Ovary (tissue), 9 donors: ENCODE results near the gene DAB1. TPM values are rescaled to one million over a fixed set of nuclear protein-coding genes. Genes with fewer than 3 reads are reported as not detected.

Source experiments
- DNase-seq, 5 donors: peaks; one replicate each; pipeline ENCODE4 v3.0.0-alpha.2; 2019 to 2020
- H3K27ac ChIP-seq, 2 donors: fragments of 200-600 bp; one replicate each; pipeline versions ENCODE4 v1.5.1 to v1.8.0; 2019 to 2022
- H3K27me3 ChIP-seq: fragments of 200-600 bp; one replicate; pipeline ENCODE4 v1.8.0; 2022
- H3K36me3 ChIP-seq: fragments of 200-600 bp; sonication (generic); one replicate; pipeline ENCODE4 v1.5.1; 2019
- H3K4me1 ChIP-seq: one replicate; pipeline ENCODE4 v1.8.1; 2013; ENCODE audit warnings: mild to moderate bottlenecking, moderate library complexity; ENCODE audit not compliant: insufficient read depth
- H3K4me3 ChIP-seq: fragments of 200-600 bp; sonication (generic); one replicate; pipeline ENCODE4 v1.5.1; 2017
- H3K9me3 ChIP-seq, 2 donors: fragments of 200-600 bp in 1 of 2; sonication (generic) in 1 of 2; one replicate each; pipeline versions ENCODE4 v1.5.1 to v1.8.1; 2013 to 2019; ENCODE audit warnings: mild to moderate bottlenecking in 1 of 2, moderate library complexity in 1 of 2
- EP300 ChIP-seq: sonication (generic); formaldehyde crosslinking; IDR thresholded peaks from one replicate; pipeline ENCODE4 v1.6.1; 2017; ENCODE audit warnings: antibody characterized with exemption
- POLR2A ChIP-seq: fragments of 450-650 bp; IDR thresholded peaks from one replicate; pipeline ENCODE4 v1.6.1; 2017; ENCODE audit warnings: antibody characterized with exemption, mild to moderate bottlenecking, moderate library complexity
- WGBS, 3 donors: extraction: QIAGEN DNeasy Blood & Tissue Kit in 1 of 3; methylation state at CpG; one replicate each; pipeline versions ENCODE4 v1.1.5 to v1.1.7; 2013 to 2017; 5-methylcytosine and 5-hydroxymethylcytosine counted together
- intact Hi-C, 4 donors: fragments of 100-400 bp; cut with DNase I; formaldehyde crosslinking; loops; one replicate each; pipeline versions ENCODE4 v1.11.0 to v1.15.1; 2022 to 2023
- polyA plus RNA-seq, 2 donors: library from polyadenylated mRNA; stranded (reverse); fragments of 200-250 nt in 1 of 2; fragments of 350-450 nt in 1 of 2; fragmentation: Illumina TruSeq in 1 of 2; extraction: RNeasy Lipid Tissue Mini Kit (QIAGEN cat#74804) in 1 of 2; gene quantifications; one replicate each; pipeline ENCODE4 v1.2.3, GENCODE V29; 2013 to 2014
- total RNA-seq, 7 donors: library from RNA; depleted of rRNA in 2 of 7; stranded (reverse); fragments of >200 nt in 2 of 7; fragmentation: NEBNext Ultra II Directional in 3 of 7; extraction: Animal tissue kit (Norgen Biotek cat#: 25700) in 3 of 7; gene quantifications; one replicate each; pipeline versions ENCODE4 v1.1.0 to v1.2.4, GENCODE V29; 2016 to 2023
- TF ChIP-seq, protein P1 (sequence below), 3 donors: fragments of 450-650 bp in 2 of 3; fragments of 200-600 bp in 1 of 3; IDR thresholded peaks; one replicate each; pipeline versions ENCODE4 v1.5.1 to v1.8.0; 2016 to 2022; ENCODE audit warnings: antibody characterized with exemption in 3 of 3, mild to moderate bottlenecking in 1 of 3
- donor health status: DM: no; HTN: no; CAD: no; lungs with moderate emphysema.
- donor health status: DM: no; HTN: no; CAD: no.
- donor health status: Bipolar disorder and iron deficiency.
- donor health status: DM: yes; HTN: yes; CAD: no.
- donor health status: DM: no; HTN: no; CAD: no.
- donor health status: DM: yes; HTN: yes; CAD: no.

Gene DAB1
- total and polyA plus RNA-seq, 9 donors, result 0.22 to 5.5 (median 0.77) TPM

- DNase-seq, result no peak
- no peaks in the 10 kb centered on the region for H3K4me1 ChIP-seq
- H3K27me3 ChIP-seq, result no peaks in the 10 kb centered on the region
- H3K4me3 ChIP-seq, result no peak overlapping the region
- no peak overlapping the region for H3K27ac ChIP-seq
- 56 to 86% (median 73%) methylated on average over 2 of the region's 2 CpGs for WGBS, 3 donors
- intact Hi-C loops, result loop anchor here in 1 of 4 donors (5.0 kb wide), 1 partner anchor 153 kb away; no protein-coding TSS in a partner anchor
- no peaks in the 10 kb centered on the region for H3K36me3 ChIP-seq
- H3K9me3 ChIP-seq, result no peaks in the 10 kb centered on the region
- TF ChIP-seq POLR2A (no peak), EP300 (no peak)
- TF ChIP-seq, protein P1, sequence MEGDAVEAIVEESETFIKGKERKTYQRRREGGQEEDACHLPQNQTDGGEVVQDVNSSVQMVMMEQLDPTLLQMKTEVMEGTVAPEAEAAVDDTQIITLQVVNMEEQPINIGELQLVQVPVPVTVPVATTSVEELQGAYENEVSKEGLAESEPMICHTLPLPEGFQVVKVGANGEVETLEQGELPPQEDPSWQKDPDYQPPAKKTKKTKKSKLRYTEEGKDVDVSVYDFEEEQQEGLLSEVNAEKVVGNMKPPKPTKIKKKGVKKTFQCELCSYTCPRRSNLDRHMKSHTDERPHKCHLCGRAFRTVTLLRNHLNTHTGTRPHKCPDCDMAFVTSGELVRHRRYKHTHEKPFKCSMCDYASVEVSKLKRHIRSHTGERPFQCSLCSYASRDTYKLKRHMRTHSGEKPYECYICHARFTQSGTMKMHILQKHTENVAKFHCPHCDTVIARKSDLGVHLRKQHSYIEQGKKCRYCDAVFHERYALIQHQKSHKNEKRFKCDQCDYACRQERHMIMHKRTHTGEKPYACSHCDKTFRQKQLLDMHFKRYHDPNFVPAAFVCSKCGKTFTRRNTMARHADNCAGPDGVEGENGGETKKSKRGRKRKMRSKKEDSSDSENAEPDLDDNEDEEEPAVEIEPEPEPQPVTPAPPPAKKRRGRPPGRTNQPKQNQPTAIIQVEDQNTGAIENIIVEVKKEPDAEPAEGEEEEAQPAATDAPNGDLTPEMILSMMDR (IDR thresholded peaks at IDR 0.05), result no peak
Observed at GRCh38 chr1:57198912-57199311, 224.9 kb downstream of the DAB1 start.

- Histone ChIP-seq H3K27me3 (no peaks in the 10 kb centered on the region), H3K27ac (no peak overlapping the region), H3K9me3 (no peaks in the 10 kb centered on the region), H3K4me1 (no peaks in the 10 kb centered on the region), H3K36me3 (no peaks in the 10 kb centered on the region), H3K4me3 (no peak overlapping the region)
- no peak for DNase-seq
- intact Hi-C loops, result loop anchor here in 1 of 4 donors (5.0 kb wide), 1 partner anchor 157 kb away; no protein-coding TSS in a partner anchor
- TF ChIP-seq, protein P1 (IDR thresholded peaks at IDR 0.05), result no peak
- WGBS, 3 donors, result 67 to 89% (median 84%) methylated on average over 1 of the region's 1 CpG
Observed at GRCh38 chr1:57195436-57195941, 228.4 kb downstream of the DAB1 start.

GRCh38 chr1:57192222-57192621 is 231.6 kb downstream of the DAB1 start:
- WGBS, 3 donors, result 77 to 98% (median 95%) methylated on average over 2 of the region's 2 CpGs
- intact Hi-C loops, result no loop called here
- Histone ChIP-seq H3K27me3 (no peaks in the 10 kb centered on the region), H3K4me1 (no peaks in the 10 kb centered on the region), H3K4me3 (no peak overlapping the region), H3K27ac (no peak overlapping the region), H3K9me3 (no peaks in the 10 kb centered on the region), H3K36me3 (no peaks in the 10 kb centered on the region)
- DNase-seq, result no peak
- no peak for TF ChIP-seq POLR2A
- TF ChIP-seq, protein P1 (IDR thresholded peaks at IDR 0.05), result no peak

DNA sequence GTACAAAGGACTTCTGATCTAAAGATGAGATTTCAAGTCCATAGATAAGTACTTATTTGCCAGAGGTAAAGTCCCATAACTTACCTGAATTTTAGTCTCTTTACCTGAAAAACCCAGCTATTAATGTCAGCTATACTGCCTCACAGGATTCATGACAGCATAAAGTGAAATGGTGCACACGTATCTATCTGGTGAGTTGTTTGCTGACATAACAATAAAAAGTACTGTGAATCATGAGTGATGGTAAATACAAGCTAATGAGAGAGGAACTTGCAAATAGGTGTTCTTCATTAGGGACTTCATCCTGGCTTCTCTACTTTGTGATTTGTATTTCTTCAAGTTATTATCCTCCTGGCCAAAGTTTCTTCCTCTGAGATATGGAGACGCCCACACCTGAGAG is 233.0 kb downstream of the DAB1 start:
- TF ChIP-seq EP300 (no peak), POLR2A (no peak)
- TF ChIP-seq, protein P1 (IDR thresholded peaks at IDR 0.05), result no peak
- Histone ChIP-seq H3K27ac (no peak overlapping the region), H3K27me3 (no peaks in the 10 kb centered on the region), H3K9me3 (no peaks in the 10 kb centered on the region), H3K36me3 (no peaks in the 10 kb centered on the region), H3K4me1 (no peaks in the 10 kb centered on the region), H3K4me3 (no peak overlapping the region)
- DNase-seq, result no peak
- WGBS, 3 donors, result 79 to 86% (median 83%) methylated on average over 2 of the region's 2 CpGs
- intact Hi-C loops, result no loop called here
